HepG2 (cell line): ENCODE measurements around the gene CDYL. TPM values are rescaled to one million over a fixed set of nuclear protein-coding genes. Genes with fewer than 3 reads are reported as not detected.

Experiments used
- FLYWCH1 ChIP-seq: sonication (generic); formaldehyde crosslinking; IDR thresholded peaks from 2 replicates; pipeline ENCODE4 v1.8.1; 2023; ENCODE audit warnings: mild to moderate bottlenecking, missing genetic modification reagents
- PATZ1 ChIP-seq: sonication (generic); formaldehyde crosslinking; IDR thresholded peaks from 2 replicates; pipeline ENCODE4 v1.4.0; 2020; ENCODE audit warnings: missing genetic modification reagents
- PPARG ChIP-seq: conservative IDR thresholded peaks from 2 replicates; pipeline ENCODE4 v1.6.1; 2016; ENCODE audit warnings: missing biosample characterization, missing genetic modification reagents
- SMC3 ChIP-seq: IDR thresholded peaks from 2 replicates; pipeline ENCODE4 v1.6.1; 2011; ENCODE audit warnings: low read length, improper control_type of control experiment
- SOX6 ChIP-seq, 2 experiments: fragments of 450-650 bp in 1 of 2; sonication (generic) in 1 of 2; formaldehyde crosslinking in 1 of 2; IDR thresholded peaks; 2 replicates each; pipeline versions ENCODE4 v1.4.0 to v1.6.1; 2017 to 2020; ENCODE audit warnings: antibody characterized with exemption in 1 of 2, mild to moderate bottlenecking in 1 of 2, missing genetic modification reagents in 1 of 2
- STAG1 ChIP-seq: sonication (generic); formaldehyde crosslinking; IDR thresholded peaks from 2 replicates; pipeline ENCODE4 v1.4.0; 2020; ENCODE audit warnings: missing genetic modification reagents
- YEATS4 ChIP-seq: sonication (generic); formaldehyde crosslinking; IDR thresholded peaks from 2 replicates; pipeline ENCODE4 v1.4.0; 2020; ENCODE audit warnings: missing genetic modification reagents, borderline replicate concordance
- ZNF331 ChIP-seq: sonication (generic); formaldehyde crosslinking; IDR thresholded peaks from 2 replicates; pipeline ENCODE4 v1.4.0; 2020; ENCODE audit warnings: missing genetic modification reagents
- polyA plus RNA-seq, 8 experiments: library from polyadenylated mRNA; depleted of rRNA in 3 of 8; stranded (reverse) in 7 of 8; unstranded in 1 of 8; fragments of >200 nt; fragmentation: Illumina TruSeq in 4 of 8; extraction: Trizol in 4 of 8; gene quantifications; 2 replicates each; pipeline versions ENCODE4 v1.2.1 to v1.2.3, GENCODE V29; 2011 to 2016; ENCODE audit warnings: low read depth in 4 of 8, missing spikeins in 1 of 8, mixed read lengths in 1 of 8; ENCODE audit not compliant: insufficient read depth in 1 of 8
- total RNA-seq, 5 experiments: library from RNA; depleted of rRNA; stranded (reverse); fragments of >200 nt; fragmentation: Illumina TruSeq; extraction: Trizol; gene quantifications; 2 replicates each; pipeline ENCODE4 v1.2.3, GENCODE V29; 2016; ENCODE audit warnings: low read depth in 1 of 5
- TF ChIP-seq, protein P1 (sequence below): IDR thresholded peaks from 2 replicates; pipeline ENCODE4 v1.6.1; 2012; ENCODE audit warnings: low read depth, low read length, improper control_type of control experiment
- TF ChIP-seq, protein P2 (sequence below): sonication (generic); formaldehyde crosslinking; IDR thresholded peaks from 2 replicates; pipeline ENCODE4 v1.4.0; 2020; ENCODE audit warnings: missing genetic modification reagents, borderline replicate concordance
- TF ChIP-seq, protein P3 (sequence below): sonication (generic); formaldehyde crosslinking; IDR thresholded peaks from 2 replicates; pipeline ENCODE4 v1.4.0; 2020; ENCODE audit warnings: missing genetic modification reagents

The CDYL gene
- total and polyA plus RNA-seq, 2 of the 13 experiments (the other 11 are each of a cell fraction or from before 2014, with no cell fraction given) = 22.8 to 105 TPM

DNA sequence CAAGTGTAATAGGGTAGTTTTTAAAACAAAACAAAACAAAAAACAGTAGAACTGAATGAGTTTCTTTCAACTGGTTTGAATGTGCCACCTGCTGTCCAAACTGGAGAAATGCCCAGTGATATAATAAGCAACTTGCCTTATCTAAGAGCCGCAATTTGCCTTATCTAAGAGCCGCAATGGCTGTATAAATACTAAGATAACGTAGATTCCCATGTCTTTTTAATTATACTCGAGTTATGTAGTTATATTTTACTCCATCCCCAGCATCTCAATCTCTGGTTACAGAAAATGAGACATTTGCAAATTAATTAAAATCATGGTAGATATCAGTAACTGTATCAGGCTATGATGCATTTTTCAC is 160.5 kb downstream of the CDYL start (continued):
- TF ChIP-seq STAG1 = peak; percentile 85
- no peak for TF ChIP-seq PPARG
- TF ChIP-seq, protein P1, sequence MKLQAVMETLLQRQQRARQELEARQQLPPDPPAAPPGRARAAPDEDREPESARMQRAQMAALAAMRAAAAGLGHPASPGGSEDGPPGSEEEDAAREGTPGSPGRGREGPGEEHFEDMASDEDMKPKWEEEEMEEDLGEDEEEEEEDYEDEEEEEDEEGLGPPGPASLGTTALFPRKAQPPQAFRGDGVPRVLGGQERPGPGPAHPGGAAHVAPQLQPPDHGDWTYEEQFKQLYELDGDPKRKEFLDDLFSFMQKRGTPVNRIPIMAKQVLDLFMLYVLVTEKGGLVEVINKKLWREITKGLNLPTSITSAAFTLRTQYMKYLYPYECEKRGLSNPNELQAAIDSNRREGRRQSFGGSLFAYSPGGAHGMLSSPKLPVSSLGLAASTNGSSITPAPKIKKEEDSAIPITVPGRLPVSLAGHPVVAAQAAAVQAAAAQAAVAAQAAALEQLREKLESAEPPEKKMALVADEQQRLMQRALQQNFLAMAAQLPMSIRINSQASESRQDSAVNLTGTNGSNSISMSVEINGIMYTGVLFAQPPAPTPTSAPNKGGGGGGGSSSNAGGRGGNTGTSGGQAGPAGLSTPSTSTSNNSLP = peak; percentile 50; the same call in 1 of the 2 replicates
- no peak for TF ChIP-seq PATZ1 (CRISPR knock-in tag)
- no peak for TF ChIP-seq YEATS4 (CRISPR knock-in tag)
- no peak for TF ChIP-seq ZNF331 (CRISPR knock-in tag)
- peak; percentile 87 for TF ChIP-seq SMC3
- no peak for TF ChIP-seq FLYWCH1 (CRISPR knock-in tag)
- TF ChIP-seq, protein P2, sequence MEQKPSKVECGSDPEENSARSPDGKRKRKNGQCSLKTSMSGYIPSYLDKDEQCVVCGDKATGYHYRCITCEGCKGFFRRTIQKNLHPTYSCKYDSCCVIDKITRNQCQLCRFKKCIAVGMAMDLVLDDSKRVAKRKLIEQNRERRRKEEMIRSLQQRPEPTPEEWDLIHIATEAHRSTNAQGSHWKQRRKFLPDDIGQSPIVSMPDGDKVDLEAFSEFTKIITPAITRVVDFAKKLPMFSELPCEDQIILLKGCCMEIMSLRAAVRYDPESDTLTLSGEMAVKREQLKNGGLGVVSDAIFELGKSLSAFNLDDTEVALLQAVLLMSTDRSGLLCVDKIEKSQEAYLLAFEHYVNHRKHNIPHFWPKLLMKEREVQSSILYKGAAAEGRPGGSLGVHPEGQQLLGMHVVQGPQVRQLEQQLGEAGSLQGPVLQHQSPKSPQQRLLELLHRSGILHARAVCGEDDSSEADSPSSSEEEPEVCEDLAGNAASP (CRISPR knock-in tag) = no peak
- TF ChIP-seq, protein P3, sequence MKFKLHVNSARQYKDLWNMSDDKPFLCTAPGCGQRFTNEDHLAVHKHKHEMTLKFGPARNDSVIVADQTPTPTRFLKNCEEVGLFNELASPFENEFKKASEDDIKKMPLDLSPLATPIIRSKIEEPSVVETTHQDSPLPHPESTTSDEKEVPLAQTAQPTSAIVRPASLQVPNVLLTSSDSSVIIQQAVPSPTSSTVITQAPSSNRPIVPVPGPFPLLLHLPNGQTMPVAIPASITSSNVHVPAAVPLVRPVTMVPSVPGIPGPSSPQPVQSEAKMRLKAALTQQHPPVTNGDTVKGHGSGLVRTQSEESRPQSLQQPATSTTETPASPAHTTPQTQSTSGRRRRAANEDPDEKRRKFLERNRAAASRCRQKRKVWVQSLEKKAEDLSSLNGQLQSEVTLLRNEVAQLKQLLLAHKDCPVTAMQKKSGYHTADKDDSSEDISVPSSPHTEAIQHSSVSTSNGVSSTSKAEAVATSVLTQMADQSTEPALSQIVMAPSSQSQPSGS (CRISPR knock-in tag) = no peak
- TF ChIP-seq SOX6 (IDR thresholded peaks at IDR 0.05) = no peak
- peak; percentile 14; the same call in 1 of the 2 replicates for TF ChIP-seq SOX6 (CRISPR knock-in tag; IDR thresholded peaks at IDR 0.05)
